Stimulated activated CD8-positive, alpha-beta memory T cell treated with anti-CD3 and anti-CD28 coated beads, Interleukin-7, amount 100 ng/mL, for 24 hours (primary cell): ENCODE results near the gene PLPP4.

Experiments
- DNase-seq: peaks from one replicate; pipeline ENCODE4 v3.0.0-alpha.2; 2020; ENCODE audit warnings: low read depth

Gene PLPP4

DNA sequence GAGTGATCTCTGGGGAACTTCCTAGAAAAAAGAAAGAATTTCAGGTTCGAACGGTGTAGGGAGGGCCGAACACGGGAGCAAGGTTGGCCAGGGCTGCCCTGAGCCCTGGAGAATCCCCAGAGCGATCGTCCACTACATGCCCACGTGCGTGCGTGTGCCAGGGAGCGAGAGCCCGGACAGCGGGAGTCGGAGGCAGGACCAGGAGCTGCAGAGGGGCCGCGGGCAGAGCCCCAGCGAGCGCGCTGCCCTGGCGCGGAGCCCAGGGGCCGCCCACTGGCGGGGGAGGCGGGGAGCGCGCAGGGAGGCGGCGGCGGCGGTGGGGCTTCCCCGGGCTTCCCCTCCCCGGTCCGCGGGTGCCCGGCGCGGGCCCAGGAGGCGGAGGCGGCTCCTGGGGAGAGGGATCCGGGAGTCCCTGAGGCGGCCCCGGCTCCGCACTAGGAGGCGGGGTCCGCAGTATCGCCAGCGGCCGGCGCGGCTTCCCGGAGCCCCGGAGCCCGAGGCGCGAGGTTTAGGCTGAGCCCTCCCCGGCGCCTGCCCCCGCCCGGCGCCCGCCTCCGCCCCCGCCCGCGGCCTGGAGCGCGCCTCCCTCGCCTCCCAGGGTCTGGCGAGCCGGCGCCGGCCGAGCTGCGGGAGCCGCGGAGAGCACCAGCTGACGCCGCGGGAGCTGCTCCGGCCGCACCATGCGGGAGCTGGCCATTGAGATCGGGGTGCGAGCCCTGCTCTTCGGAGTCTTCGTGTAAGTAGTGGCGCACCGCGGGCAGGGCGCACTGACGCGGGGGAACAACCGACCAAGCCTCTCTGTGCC lies at the start of gene PLPP4:
Gene PLPP4 (plus strand): TSS at position 602 of the 805 bp plus-strand sequence. CDS start 79 bp downstream, at position 681.
- no peak for DNase-seq

- no peak for DNase-seq
Measured at GRCh38 chr10:120409816-120410215, 47.2 kb upstream of the PLPP4 start.

DNA sequence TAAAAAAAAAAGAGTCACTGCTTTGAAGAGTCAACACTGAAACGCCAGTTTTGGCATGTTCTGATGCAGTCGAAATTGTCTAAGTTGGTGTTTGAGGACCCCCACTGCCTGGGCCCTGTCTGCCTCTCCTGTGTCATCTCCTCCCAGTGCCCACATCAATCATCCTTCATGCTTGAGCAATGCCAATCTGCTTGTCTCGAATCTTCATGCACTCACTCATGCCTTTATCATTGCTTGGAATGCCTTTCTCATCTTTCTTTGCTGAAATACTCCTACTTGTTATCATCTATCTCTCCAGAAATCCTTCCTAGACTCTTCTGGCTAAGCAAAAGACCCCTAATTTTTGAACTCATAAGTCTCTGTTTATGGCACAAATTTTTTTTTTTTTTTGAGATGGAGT lies 42.1 kb upstream of the PLPP4 start:
- no peak for DNase-seq

DNA sequence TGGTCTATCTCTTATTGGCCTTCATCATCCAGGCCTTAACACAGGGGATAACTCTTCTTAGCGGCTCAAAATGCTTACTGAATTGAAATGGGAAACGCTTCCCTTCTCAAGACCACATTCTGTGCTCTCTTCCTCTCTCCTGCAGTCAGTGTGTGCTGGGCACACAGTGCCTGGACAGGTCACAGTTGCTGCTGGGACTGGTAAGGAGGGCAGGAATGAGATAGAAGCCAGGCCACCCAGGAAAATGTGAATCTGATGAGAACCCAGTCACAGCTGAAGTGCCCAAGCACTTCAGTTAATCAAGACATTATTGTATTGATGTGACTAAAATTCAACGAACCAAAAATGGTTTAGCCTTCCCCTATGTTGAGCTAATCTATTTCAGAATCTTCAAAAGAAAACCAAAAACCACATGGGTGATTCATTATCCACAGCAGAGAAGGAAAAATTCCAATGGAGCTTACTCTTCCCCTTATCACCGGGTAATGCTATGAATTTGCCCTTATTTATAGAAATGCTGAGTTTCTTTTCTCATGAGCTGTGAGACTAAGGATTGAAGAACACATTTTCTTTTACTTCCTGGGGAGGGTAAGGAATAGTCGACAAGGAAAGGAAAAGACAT lies 41.2 kb upstream of the PLPP4 start:
- DNase-seq, result no peak

DNA sequence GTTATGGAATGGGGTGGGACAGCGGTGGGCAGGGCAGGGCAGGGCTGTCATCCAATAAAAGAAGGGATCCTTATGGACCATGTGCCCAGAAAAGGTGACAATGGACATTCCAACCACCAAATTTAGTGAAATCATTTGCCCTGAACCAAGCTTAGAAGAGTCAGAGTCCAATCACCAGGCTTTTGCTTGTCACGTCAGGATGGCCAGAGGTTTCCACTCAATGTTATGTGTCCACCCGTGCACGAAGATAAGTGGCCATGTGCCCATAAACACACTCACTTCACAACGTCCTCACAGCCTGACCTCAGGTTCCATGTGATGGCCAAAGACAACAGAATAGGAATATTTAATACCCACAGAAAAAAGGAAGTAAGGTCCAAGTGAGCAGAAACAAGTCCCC lies 36.6 kb upstream of the PLPP4 start:
- DNase-seq, result no peak

GRCh38 chr10:120421250-120421649 lies 35.8 kb upstream of the PLPP4 start:
- no peak for DNase-seq

- no peak for DNase-seq
Measured at GRCh38 chr10:120422457-120422856, 34.6 kb upstream of the PLPP4 start.

DNA sequence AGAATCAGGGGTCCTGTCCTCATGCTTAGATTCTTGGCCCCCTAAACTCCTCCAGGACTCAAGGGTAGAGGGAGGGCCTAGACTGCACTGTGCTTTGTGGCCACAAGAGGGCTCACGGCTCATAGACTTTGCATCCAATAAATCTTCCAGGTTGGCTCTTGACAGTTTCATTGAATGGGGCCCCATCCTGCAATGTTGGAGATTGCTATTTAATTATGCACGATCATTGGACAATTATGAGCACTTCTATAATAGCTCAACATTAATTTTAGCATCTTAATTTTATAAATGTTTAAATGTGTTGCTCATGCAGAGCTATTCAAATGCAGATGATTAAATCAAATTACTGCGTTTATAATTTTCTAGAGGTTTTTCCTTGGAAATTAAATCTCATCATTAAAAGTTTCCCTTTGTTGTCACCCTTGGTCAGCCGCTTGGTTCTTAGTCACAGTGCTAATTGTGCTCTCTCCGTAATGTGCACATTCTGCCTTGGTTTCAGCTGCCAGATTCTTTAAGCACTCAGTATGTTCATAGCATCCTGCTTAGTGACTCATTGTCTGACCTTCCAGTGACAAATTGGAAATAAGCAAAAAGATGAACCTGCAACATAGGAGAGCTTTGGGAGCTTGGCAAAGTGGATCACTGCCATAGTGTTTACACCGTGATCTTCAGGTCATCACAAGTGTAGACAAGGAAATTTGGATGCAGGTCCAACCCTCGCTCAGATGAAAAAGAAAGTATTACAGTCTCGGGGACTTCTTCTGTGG lies 33.4 kb upstream of the PLPP4 start:
- no peak for DNase-seq

DNA sequence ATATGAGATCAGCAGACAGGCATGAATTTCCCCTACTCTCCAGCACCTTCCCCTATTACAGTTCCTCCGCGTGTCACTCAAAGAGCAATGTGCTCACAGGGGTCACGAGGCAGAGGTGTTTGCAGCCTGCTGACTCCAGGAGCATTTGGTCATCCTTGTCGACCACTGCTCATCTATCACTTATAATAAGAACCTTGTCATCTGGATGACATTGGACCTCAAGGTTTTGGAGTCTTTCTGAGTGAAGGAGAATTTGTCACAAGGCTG lies 32.9 kb upstream of the PLPP4 start:
- DNase-seq, result no peak

DNA sequence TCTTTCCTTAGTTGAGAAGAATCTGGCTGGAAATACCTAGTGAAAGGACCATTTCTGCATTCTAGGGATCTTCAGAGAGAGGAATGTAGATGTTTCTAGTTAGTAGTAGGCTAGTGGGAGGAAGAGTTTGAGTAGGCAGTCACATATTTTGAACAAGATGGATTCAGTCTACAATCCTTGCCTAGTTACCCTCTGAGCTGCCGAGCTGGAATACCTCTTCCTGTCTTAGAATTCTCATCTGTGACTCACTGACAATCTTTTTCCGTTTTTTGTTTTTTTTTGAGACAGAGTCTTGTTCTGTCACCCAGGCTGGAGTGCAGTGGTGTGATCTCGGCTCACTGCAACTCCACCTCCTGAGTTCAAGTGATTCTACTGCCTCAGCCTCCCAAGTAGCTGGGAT lies 30.7 kb upstream of the PLPP4 start:
- no peak for DNase-seq

DNA sequence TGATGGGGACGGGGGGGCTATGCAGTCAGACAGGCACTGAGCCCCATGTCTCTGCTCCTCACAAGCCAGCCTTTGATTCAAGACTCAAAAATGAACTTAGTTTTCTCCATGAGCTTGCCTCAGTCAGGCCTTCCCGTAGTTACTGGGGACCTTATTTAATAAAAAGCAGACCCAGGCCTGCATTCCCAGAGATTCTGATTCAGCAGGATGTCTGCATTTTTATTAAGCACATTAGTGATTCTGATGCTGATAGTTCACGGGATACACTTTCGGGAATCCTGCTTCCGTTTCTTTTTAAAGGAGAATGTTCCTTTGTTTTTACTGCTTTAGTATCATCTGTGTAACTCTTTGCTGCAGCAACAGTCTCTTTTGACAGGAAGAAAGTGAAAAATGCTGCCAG lies 28.3 kb upstream of the PLPP4 start:
- DNase-seq, result no peak

DNA sequence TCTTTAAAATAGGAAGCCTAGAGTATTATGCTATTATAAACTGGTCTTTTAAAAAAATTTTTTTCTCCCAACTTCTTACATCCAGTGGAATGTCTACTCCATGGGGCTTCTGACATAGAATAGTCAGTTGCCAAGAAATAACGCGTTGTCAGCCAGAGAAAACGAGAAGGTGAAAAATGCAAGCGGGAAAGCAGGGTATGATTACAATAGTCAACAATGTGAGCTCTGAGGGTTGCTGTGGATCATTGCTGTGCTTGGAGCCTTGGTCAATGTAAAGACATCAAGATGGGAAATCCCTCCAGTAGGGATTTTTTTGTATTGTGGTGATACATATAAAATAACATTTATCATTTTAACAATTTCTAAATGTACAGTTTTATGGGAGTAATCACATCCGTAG lies 27.6 kb upstream of the PLPP4 start:
- DNase-seq, result no peak

- DNase-seq, result no peak
Measured at GRCh38 chr10:120431251-120431651, 25.8 kb upstream of the PLPP4 start.

GRCh38 chr10:120432209-120432608 lies 24.8 kb upstream of the PLPP4 start:
- no peak for DNase-seq

- no peak for DNase-seq
Measured at GRCh38 chr10:120433141-120433540, 23.9 kb upstream of the PLPP4 start.

DNA sequence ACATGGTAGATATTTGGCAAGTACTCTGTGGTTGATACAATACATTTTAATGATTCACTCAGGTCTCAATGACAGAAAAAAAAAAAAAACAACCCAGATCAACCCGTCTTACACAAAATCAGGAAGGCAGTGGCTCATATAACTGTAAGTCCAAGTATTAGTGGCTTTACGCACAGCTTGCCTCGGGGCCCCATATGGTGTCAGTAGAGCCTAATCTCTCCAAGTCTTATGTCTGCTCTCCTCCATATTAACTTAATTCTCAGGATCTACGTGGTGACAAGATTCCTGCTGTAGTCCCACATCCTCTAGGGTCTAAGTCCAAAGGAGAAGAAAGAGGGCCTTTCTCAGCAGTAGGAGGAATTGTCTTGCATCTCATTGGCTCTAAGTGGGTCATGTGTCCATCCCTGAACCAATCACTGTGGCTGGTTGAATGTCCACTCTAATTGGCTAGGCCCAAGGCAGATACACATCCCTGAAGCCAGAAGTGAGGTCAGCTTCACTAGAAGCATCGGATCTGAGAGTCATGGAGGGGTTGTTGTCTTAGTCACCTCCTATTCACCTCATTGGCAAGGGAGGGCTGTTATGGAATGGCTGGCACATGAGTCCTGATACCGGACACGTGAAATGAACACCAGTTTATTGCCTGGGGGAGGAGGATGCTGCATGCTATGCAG lies 20.5 kb upstream of the PLPP4 start:
- no peak for DNase-seq

- DNase-seq, result no peak
Measured at GRCh38 chr10:120437541-120437940, 19.5 kb upstream of the PLPP4 start.

DNA sequence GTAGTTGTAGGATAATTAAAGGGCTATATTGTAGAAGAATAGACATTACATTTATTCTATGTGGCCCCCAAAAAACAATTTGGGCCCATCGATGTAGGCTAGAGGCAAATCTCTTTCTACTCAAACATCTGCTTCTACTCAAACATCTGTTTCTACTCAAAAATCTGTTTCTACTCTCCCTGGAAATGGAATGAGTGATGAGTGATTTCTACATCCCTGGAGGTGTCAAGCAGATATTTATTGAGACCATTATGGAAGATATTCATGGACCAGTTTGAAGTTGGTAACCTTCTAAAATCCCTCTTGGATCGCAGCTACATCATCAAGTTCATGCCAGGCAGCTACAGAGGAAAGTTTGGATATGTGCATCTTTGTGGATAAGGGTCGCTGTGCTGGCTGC lies 5.1 kb upstream of the PLPP4 start:
- DNase-seq, result no peak

DNA sequence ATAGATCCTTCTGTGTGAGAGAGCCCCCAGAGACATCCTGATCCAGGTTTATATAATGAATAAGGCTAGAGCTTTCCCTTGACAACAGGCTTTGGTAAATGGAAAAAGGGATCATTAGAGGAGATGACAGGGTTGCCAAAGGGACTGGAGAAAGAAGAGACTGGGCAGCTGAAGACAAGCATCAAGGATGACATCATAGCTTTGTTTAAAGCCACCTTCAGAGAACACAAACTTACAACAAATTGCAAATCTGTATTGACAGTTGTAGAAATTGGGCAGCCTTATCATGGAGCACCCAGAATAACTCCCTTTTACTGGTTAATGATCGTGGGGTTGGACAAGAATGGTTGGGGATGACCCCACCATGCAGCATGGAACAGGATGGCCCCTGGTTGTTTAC lies 3.7 kb upstream of the PLPP4 start:
- no peak for DNase-seq

- DNase-seq, result no peak
Measured at GRCh38 chr10:120453886-120454285, 3.1 kb upstream of the PLPP4 start.

GRCh38 chr10:120455004-120455403 lies 2.0 kb upstream of the PLPP4 start:
- no peak for DNase-seq

DNA sequence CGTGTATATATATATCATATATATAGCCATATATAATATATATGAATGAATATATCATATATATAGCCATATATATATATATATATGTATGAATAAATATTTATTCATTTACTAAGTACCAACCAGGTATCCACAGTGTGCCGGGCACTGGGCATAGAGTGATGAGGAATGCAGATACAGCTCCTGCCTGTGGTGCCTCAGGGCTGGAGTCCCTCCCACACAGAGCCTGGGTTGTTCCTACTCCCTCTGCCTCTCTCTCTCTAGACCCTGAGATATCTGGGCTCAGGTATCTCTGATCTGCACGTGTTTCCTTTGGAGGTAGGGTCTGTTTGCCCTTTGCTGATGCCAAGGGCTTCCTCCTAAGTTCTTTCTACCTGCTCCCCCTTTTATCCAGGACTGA lies 1.4 kb upstream of the PLPP4 start:
- no peak for DNase-seq

- DNase-seq, result no peak
Measured at GRCh38 chr10:120456143-120456625, 843 bp upstream of the PLPP4 start.
